ENCODE results near the gene PHF21A.
A peak's percentile ranks its signal among the peaks of the same experiment; 100 is the strongest.

PHF21A gene

GRCh38 chr11:45922425-45923082 lies 198.7 kb downstream of the PHF21A start, which contains the start of gene LARGE2:
Gene LARGE2 (plus strand): TSS chr11:45922656. CDS start chr11:45922883, 227 bp downstream.
- H3K4me1 Mint-ChIP-seq: peaks cover 46 to 79% of the 10 kb centered on the region in 2 donors
- peak in 1 of 2 donors; percentile 4 for ATAC-seq (replicated peaks)
- H3K4me3 Mint-ChIP-seq: peak within 1 kb of the TSS; percentile 92 to 94
- H3K9me3 Mint-ChIP-seq: no peaks in the 10 kb centered on the region
- no peaks in the 10 kb centered on the region for H3K27me3 Mint-ChIP-seq
- no peak for DNase-seq
- peaks cover 14 to 23% of the 10 kb centered on the region in 2 donors for H3K36me3 Mint-ChIP-seq
- peak within 1 kb of the TSS; percentile 95 for H3K27ac Mint-ChIP-seq

GRCh38 chr11:45921561-45922424 lies 199.5 kb downstream of the PHF21A start:
- Mint-ChIP-seq H3K27me3 (no peaks in the 10 kb centered on the region), H3K9me3 (no peaks in the 10 kb centered on the region), H3K4me3 (peak overlapping the region; percentile 68 to 81), H3K36me3 (peaks cover 11 to 17% of the 10 kb centered on the region in 2 donors), H3K4me1 (peaks cover 43 to 75% of the 10 kb centered on the region in 2 donors), H3K27ac (peak overlapping the region; percentile 67)
- ATAC-seq (replicated peaks) (no peak), DNase-seq (no peak)

GRCh38 chr11:45920531-45921477 lies 200.4 kb downstream of the PHF21A start:
- Mint-ChIP-seq H3K4me3 (peak overlapping the region; percentile 68 to 81), H3K27me3 (no peaks in the 10 kb centered on the region), H3K36me3 (peaks cover 11 to 16% of the 10 kb centered on the region in 2 donors), H3K27ac (peak overlapping the region; percentile 67), H3K9me3 (no peaks in the 10 kb centered on the region), H3K4me1 (peaks cover 41 to 75% of the 10 kb centered on the region in 2 donors)
- ATAC-seq (replicated peaks): no peak
- DNase-seq: no peak

GRCh38 chr11:45919806-45920530 lies 201.3 kb downstream of the PHF21A start:
- Mint-ChIP-seq H3K27me3 (no peaks in the 10 kb centered on the region), H3K36me3 (peaks cover 15 to 21% of the 10 kb centered on the region in 2 donors), H3K4me1 (peaks cover 42 to 76% of the 10 kb centered on the region in 2 donors), H3K27ac (peak overlapping the region; percentile 59), H3K9me3 (no peaks in the 10 kb centered on the region), H3K4me3 (peak overlapping the region; percentile 21 to 57)
- DNase-seq (no peak), ATAC-seq (replicated peaks) (no peak)

- DNase-seq (no peak), ATAC-seq (replicated peaks) (no peak)
- Mint-ChIP-seq H3K36me3 (peaks cover 15 to 21% of the 10 kb centered on the region in 2 donors), H3K27me3 (no peaks in the 10 kb centered on the region), H3K4me1 (peaks cover 36 to 76% of the 10 kb centered on the region in 2 donors), H3K4me3 (peak overlapping the region; percentile 98 to 100), H3K27ac (peak overlapping the region; percentile 99), H3K9me3 (no peaks in the 10 kb centered on the region)
Observed at GRCh38 chr11:45918962-45919675, 202.1 kb downstream of the PHF21A start.

- H3K9me3 Mint-ChIP-seq: no peaks in the 10 kb centered on the region
- H3K4me3 Mint-ChIP-seq: peak overlapping the region; percentile 98 to 100
- ATAC-seq (replicated peaks): peak; percentile 44 to 46
- H3K4me1 Mint-ChIP-seq: peaks cover 37 to 76% of the 10 kb centered on the region in 2 donors
- DNase-seq: peak; percentile 54
- peaks cover 20 to 25% of the 10 kb centered on the region in 2 donors for H3K36me3 Mint-ChIP-seq
- peak overlapping the region; percentile 99 for H3K27ac Mint-ChIP-seq
- no peaks in the 10 kb centered on the region for H3K27me3 Mint-ChIP-seq
Observed at GRCh38 chr11:45918331-45918941, 202.8 kb downstream of the PHF21A start.

GRCh38 chr11:45917623-45918330 lies 203.5 kb downstream of the PHF21A start, which contains the start of gene PEX16:
Gene PEX16 (minus strand): TSS chr11:45917877. CDS start chr11:45917811, 66 bp downstream.
- H3K4me3 Mint-ChIP-seq: peak within 1 kb of the TSS; percentile 98 to 100
- ATAC-seq (replicated peaks): peak; percentile 92 to 93
- no peaks in the 10 kb centered on the region for H3K9me3 Mint-ChIP-seq
- peaks cover 24 to 25% of the 10 kb centered on the region in 2 donors for H3K36me3 Mint-ChIP-seq
- peak; percentile 98 for DNase-seq
- H3K27ac Mint-ChIP-seq: peak within 1 kb of the TSS; percentile 99
- H3K4me1 Mint-ChIP-seq: peaks cover 37 to 75% of the 10 kb centered on the region in 2 donors
- H3K27me3 Mint-ChIP-seq: no peaks in the 10 kb centered on the region

GRCh38 chr11:45917286-45917622 lies 204.0 kb downstream of the PHF21A start:
- no peaks in the 10 kb centered on the region for H3K27me3 Mint-ChIP-seq
- ATAC-seq (replicated peaks): peak; percentile 3 to 4
- DNase-seq: no peak
- H3K4me1 Mint-ChIP-seq: peaks cover 37 to 75% of the 10 kb centered on the region in 2 donors
- H3K27ac Mint-ChIP-seq: peak overlapping the region; percentile 99
- peaks cover 24 to 25% of the 10 kb centered on the region in 2 donors for H3K36me3 Mint-ChIP-seq
- H3K4me3 Mint-ChIP-seq: peak overlapping the region; percentile 98 to 100
- H3K9me3 Mint-ChIP-seq: no peaks in the 10 kb centered on the region

GRCh38 chr11:45915446-45915845 lies 205.8 kb downstream of the PHF21A start:
- Mint-ChIP-seq H3K27ac (peak overlapping the region; percentile 81), H3K9me3 (no peaks in the 10 kb centered on the region), H3K4me3 (no peak overlapping the region), H3K4me1 (peaks cover 33 to 61% of the 10 kb centered on the region in 2 donors), H3K36me3 (peaks cover 27 to 35% of the 10 kb centered on the region in 2 donors), H3K27me3 (no peaks in the 10 kb centered on the region)
- DNase-seq (no peak), ATAC-seq (replicated peaks) (no peak)

- peak overlapping the region in 1 of 2 donors; percentile 19 for H3K4me3 Mint-ChIP-seq
- H3K27ac Mint-ChIP-seq: no peak overlapping the region
Observed at GRCh38 chr11:45913942-45914635, 207.2 kb downstream of the PHF21A start.

GRCh38 chr11:45913514-45913913 lies 207.7 kb downstream of the PHF21A start:
- H3K27me3 Mint-ChIP-seq: no peaks in the 10 kb centered on the region
- no peaks in the 10 kb centered on the region for H3K9me3 Mint-ChIP-seq
- no peak overlapping the region for H3K4me3 Mint-ChIP-seq
- DNase-seq (no peak), ATAC-seq (replicated peaks) (no peak)
- no peak overlapping the region for H3K27ac Mint-ChIP-seq
- peaks cover 22 to 46% of the 10 kb centered on the region in 2 donors for H3K4me1 Mint-ChIP-seq
- peaks cover 31 to 43% of the 10 kb centered on the region in 2 donors for H3K36me3 Mint-ChIP-seq

More at GRCh38 chr11:45913942-45914635, 207.2 kb downstream of the PHF21A start:
- H3K9me3 Mint-ChIP-seq: no peaks in the 10 kb centered on the region
- H3K36me3 Mint-ChIP-seq: peaks cover 31 to 37% of the 10 kb centered on the region in 2 donors
- peaks cover 27 to 48% of the 10 kb centered on the region in 2 donors for H3K4me1 Mint-ChIP-seq
- H3K27me3 Mint-ChIP-seq: no peaks in the 10 kb centered on the region
- no peak for ATAC-seq (replicated peaks)
- DNase-seq: no peak
